CD4-positive, alpha-beta T cell treated with Interleukin-4 for 1 hour (primary cell): ENCODE results near the gene NHERF1.

Experiments used
- DNase-seq, 2 donors: peaks; one replicate each; pipeline ENCODE4 v3.0.0-alpha.2; 2020 to 2022

Gene NHERF1

GRCh38 chr17:74769856-74770497 lies 21.5 kb downstream of the NHERF1 start:
- no peak for DNase-seq

- DNase-seq = peak; percentile 78 to 82
Measured at GRCh38 chr17:74770498-74771318, 22.3 kb downstream of the NHERF1 start.

- DNase-seq = no peak
Measured at GRCh38 chr17:74771319-74771914, 23.0 kb downstream of the NHERF1 start.

- DNase-seq = no peak
Measured at GRCh38 chr17:74772053-74772452, 23.6 kb downstream of the NHERF1 start.

DNA sequence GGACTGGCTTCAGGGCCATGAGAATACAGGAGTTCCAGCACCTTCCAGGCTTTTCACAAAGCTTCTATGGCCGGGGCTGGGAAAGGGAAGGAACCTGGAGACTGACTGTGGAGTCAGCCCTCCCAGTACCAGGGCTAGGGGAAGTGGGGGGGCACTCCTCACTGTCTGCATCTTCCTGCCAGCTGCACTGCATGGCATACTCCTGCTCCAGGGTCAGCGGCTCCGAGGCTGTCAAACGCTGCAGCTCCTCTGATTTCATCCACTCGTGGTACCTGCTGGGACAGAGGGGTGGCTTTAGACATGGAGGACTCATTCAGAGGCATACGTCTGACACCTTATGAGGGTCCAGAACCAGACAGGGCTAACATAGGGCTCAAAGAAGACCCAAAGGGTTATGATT lies 25.0 kb downstream of the NHERF1 start:
- no peak for DNase-seq

- DNase-seq = no peak
Measured at GRCh38 chr17:74773871-74774286, 25.5 kb downstream of the NHERF1 start.

GRCh38 chr17:74775409-74776043 lies 27.1 kb downstream of the NHERF1 start:
- no peak for DNase-seq

- peak; percentile 97 for DNase-seq
Measured at GRCh38 chr17:74776044-74776962, 27.9 kb downstream of the NHERF1 start, which contains the start of gene NAT9. NAT9 (minus strand) TSS chr17:74776345; CDS start chr17:74775698, 647 bp downstream.

DNA sequence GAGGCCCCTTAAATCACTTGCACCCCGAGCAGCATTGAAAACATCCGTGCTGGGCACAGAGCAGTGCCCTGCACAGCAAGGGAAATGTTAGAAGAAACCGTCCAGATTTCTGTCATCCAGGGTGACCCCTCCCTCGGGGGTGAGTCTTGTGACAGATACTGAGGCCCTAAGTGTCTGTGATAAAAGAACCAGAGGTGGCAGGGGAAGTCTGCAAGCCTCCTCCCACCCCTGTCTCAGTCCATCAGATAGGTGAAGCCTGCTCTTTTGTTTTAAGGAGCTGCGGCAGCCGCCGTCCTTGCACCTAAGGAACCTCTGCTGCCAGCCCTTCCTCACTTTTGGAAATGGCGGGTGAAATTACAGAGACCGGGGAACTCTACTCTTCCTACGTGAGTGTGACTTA lies 28.6 kb downstream of the NHERF1 start:
- DNase-seq = no peak

GRCh38 chr17:74777901-74778515 lies 29.6 kb downstream of the NHERF1 start:
- no peak for DNase-seq

DNA sequence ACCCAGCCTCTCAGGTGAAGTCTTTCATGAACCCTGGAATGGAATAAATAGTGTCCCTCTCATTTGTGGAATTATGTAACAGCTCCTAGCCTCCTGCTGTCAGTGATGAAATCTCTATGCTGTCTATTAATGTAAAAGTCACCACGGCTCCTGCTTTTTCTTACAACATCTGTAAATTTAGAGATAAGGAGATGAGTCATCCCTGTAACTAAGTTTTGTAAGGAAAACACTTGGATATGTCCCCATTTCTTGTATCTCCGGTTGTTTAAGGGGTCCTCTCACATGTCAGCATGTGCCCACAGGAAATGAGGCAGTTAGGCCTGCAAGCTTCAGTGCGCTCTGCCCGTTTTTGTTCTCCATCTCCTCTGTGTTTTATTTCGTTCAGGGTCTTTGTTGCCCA lies 30.5 kb downstream of the NHERF1 start:
- no peak for DNase-seq

DNA sequence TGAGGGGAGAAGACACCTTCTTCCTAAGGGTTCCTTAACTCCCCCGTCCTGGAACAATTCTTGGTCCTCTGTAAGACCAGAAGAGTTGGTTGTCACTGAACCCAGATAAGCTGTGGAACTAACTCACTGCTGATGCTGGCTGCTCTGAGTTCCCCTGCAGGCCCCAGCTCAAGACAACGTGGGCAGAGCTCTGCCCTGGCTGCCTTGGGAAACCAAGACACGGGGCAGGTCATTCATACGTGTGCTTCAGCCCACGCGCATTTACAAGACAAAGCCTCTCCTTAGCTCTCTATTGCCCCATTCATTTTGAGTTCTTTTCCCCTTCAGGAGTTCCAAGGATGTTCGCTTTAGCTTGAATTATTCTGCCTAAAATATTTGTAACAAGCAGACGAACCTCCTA lies 31.1 kb downstream of the NHERF1 start:
- DNase-seq = no peak

- peak; percentile 73 to 87 for DNase-seq
Measured at GRCh38 chr17:74779948-74780400, 31.5 kb downstream of the NHERF1 start.

DNA sequence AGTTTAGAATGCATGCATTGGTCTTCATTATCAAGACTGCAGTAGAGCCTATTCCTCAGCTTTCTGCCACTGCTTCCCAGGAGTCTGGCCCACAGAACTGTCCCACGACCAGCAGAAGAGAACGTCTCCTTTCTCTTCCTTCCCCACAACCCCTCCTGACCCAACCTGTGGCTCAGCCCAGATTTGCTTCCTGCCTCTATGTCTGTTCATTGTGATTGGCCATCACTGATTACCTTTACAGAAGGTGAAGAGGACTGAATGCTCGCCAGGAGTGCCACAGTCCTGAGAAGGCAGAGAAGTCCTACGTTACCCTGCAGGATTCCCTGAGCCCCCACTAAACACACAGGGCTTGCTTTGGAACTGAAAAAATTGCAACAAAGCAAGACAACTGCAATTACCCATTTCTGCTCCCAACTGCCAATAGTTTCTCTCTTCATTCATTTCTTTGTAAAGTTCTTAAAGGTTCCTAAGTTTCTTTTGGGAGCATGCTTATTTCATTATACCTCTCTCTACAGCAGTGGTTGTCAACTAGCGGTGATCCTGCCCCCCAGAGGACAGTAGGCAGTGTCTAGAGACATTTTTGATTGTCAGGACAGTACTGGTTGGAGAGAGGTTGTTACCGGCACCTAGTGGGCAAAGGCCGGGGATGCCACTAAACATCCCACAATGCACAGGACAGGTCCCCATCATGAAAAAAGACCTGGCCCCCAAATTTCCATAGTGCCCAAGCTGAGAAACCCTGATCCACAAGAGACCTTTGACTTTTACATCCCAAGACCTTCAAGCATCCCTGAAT lies 32.2 kb downstream of the NHERF1 start:
- DNase-seq = peak; percentile 49 to 55

DNA sequence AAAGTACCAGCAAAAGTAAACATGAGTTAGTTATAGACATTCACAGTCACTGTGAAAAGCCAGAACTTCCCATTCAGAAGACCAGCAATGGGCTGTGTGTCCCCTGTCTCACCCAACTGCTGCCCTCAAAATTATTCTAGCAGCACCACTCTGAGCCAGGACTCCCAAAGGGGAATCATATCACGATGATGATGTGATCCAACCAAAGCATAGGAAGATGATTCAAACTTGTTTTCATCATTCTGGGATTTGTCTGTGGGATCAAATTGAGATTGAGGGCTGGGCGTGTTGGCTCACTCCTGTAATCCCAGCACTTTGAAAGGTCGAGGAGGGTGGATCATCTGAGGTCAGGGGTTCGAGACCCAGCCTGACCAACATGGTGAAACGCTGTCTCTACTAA lies 34.1 kb downstream of the NHERF1 start:
- no peak for DNase-seq

GRCh38 chr17:74784125-74784810 lies 35.8 kb downstream of the NHERF1 start:
- no peak for DNase-seq

- DNase-seq = no peak
Measured at GRCh38 chr17:74785096-74785980, 36.9 kb downstream of the NHERF1 start.

GRCh38 chr17:74785981-74786360 lies 37.5 kb downstream of the NHERF1 start:
- no peak for DNase-seq

GRCh38 chr17:74786431-74787055 lies 38.1 kb downstream of the NHERF1 start:
- peak in 1 of 2 donors; percentile 61 for DNase-seq
